MM.1S (cell line): Measurements from ENCODE around the gene IMMP2L.

ENCODE experiments used
- CTCF ChIP-seq: fragments of 300-600 bp; sonication (generic); IDR thresholded peaks from 2 replicates; pipeline ENCODE4 v1.5.1; 2016; ENCODE audit warnings: antibody characterized with exemption, low read length, mixed read lengths
- EZH2 ChIP-seq: fragments of 300-600 bp; sonication (generic); optimal IDR thresholded peaks from 2 replicates; pipeline ENCODE3; 2017; ENCODE audit warnings: low read depth, mild to moderate bottlenecking, antibody characterized with exemption, low read length, mixed read lengths

DNA sequence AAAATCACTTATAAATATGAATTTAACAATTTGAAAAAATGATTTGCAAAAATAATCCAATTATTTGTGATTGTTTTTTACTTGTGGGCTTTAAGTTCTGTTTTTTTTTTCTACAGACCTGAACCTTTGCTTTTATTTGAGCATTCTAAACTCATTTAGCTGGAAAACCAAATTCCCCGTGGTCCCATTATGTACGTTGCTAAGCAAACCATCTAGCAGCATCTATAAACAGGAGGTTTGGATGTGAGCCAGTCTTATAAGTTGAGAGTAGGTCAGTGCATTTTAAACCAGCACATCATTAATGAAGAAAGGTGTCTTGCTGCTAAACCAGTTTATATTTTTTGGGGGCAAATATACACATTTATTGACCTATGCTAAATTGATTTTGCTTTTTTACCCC, 394.1 kb downstream of the IMMP2L start:
- TF ChIP-seq EZH2: no peak
- no peak for TF ChIP-seq CTCF
